ENCODE results near the gene PTCD1.
"Not testable (repeated sequence)": the region's sequence is repeated elsewhere in the genome, so short reads cannot be mapped to it uniquely, and the experiment has no call there.

PTCD1 gene

DNA sequence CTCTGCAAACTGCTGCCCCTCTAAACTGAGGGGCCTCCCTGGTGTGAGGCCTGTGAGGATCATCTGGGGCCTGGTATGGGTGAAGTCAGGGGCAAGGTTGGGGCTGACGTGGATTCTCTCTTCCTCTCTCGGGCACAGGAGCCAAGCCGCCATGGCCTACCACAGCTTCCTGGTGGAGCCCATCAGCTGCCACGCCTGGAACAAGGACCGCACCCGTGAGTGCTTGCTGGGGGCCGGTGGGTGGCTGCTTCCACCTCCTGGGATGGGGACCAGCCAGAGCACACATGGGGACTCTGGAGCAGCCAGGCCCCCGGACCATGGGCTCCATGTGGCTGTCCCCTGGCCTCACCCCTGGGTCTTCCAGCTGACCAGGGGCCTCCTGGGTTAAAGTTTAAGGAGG is 53.0 kb downstream of the PTCD1 start:
- DNase-seq, result no peak

DNA sequence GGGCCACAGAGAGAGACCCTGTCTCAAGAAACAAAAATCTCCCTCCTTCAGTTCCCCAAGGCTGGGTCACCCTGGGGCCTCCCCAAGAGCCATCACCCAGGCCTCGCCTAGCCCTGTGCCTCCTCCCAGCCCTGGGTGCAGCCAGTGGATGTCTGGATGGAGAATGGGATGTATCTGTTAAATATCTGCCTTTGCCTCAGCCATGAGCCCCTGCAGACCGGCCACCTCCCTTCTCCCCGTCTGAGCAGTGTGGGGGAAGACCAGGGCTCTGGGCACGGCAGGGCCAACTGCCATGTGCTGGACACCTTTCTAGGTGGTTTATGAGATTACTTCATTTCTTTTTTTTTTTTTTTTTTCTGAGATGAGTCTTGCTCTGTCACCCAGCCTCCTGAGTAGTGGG is 54.1 kb downstream of the PTCD1 start:
- no peak for DNase-seq

GRCh38 chr7:99383791-99384370 is 54.7 kb downstream of the PTCD1 start:
- DNase-seq, result no peak

GRCh38 chr7:99383203-99383602 is 55.4 kb downstream of the PTCD1 start:
- no peak for DNase-seq

DNA sequence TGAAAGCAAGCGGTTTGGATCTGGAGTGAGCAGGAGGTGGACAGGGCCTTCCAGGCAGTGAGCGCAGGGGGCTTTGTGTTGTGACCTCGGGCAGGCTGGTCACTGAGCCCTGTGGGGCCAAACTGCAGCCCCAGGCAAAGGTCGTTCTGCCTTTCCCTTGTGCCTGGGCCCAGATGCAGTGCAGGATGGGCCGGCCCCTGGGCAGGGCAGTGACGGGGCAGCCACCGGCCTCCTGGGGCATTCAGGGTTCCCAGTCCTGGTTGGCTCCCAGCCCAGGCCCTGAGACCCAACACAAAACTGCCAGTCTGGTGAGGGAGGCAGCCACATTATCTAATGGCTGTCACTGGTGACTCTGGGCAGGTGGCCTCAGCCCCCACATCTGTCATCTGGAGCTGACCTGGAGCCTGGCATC is 56.9 kb downstream of the PTCD1 start:
- no peak for DNase-seq

- peak; percentile 12 for DNase-seq
These were observed 57.6 kb downstream of the PTCD1 start for GRCh38 chr7:99380823-99381663.

DNA sequence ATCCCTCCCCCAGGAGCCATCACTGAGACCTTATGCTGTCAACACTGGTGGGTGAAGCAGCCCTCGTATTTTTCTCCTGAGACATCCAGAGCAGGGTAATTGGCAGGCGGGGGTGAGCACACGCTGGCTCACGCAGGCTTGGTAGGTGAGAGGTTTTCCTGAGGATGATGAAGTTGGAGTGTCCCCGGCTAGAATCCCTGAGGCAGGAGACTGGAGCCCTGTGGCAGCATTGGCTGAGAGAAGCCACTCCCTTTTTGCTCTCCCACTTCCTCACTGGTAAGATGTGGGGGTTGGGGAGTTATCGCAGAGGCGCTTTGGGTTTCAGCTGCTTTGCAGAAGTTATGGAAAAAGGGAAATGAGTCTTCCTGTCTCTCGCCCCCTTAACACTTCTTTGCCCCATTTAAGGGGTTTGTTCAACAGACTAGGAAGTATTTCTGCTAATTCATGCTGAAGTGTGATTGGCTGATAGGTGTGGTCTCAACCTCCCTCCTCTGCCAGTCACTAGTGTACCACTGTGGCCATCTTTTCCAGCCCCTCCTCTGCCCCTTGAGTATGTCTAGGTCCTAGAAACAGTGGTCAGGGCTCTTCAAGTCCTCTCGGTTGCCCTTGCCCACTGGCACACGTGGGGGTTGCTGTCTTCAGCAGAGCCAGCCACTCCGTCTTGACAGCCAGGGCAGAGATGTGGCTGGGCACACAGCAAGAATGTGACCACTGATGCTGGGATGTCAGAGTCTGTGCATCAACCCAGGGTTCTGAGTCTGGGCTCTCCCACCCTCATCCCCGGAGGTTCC is 58.4 kb downstream of the PTCD1 start:
- DNase-seq, result peak; percentile 99

DNA sequence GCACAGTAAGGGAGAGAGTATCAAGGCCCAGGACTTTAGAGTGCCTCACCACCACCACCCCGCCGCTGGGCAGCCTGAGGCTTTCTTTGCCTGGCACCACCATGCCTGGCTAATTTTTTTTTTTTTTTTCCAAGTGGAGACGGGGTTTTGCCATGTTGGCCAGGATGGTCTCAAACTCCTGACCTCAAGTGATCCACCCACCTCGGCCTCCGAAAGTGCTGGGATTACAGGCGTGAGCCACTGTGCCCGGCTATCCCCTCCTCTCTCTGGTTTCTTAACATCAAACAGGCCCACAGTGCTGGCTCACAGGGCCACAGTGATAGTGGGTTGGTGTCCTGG is 58.9 kb downstream of the PTCD1 start:
- DNase-seq, result not testable (repeated sequence)

- peak; percentile 96 for DNase-seq
These were observed 59.5 kb downstream of the PTCD1 start for GRCh38 chr7:99379043-99379577.

- DNase-seq, result peak; percentile 64
These were observed 63.4 kb downstream of the PTCD1 start for GRCh38 chr7:99375070-99375807.

- peak; percentile 54 for DNase-seq
These were observed 64.2 kb downstream of the PTCD1 start, which contains the start of gene ARPC1B for GRCh38 chr7:99374111-99375064. Gene ARPC1B (plus strand): TSS chr7:99374730. CDS start chr7:99385715, 10,985 bp downstream.

GRCh38 chr7:99373091-99374066 is 65.2 kb downstream of the PTCD1 start:
- DNase-seq, result no peak

DNA sequence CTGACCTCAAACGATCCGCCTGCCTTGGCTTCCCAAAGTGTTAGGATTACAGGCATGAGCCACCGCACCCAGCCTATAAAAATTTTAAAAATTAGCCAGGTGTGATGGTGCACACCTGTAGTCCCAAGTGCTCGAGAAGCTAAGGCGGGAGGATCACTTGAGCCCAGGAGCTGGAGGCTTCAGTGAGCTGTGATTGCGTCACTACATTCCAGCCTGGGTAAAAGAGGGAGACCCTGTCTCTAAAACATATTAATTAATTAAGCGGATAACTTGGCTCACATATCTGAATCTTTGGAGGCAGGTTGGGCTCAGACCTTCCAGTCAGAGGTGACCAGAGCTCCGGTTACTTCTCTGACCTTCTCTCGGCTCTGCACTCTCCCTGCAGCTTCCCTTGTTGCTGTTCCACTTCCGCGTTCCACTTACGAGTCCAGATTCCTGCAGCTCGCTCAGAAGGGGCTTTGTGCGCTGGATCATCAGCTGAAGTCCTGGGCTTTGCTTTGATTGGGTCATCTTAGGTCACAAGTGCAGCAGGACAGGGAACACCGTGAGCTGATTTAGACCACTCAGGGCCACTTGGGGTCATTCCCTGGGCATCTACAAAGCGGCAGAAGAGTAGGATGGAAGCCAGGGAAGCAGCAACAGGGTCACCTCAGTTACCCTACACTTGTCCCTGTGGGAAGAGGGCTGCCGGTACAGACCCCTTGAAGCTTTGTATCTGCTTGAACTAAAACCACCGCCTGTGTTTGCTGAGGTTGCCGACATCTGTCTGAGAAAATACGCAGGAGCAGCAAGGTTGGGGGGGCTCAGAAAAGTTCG is 66.1 kb downstream of the PTCD1 start:
- no peak for DNase-seq

GRCh38 chr7:99371376-99371920 is 67.2 kb downstream of the PTCD1 start:
- DNase-seq, result no peak

GRCh38 chr7:99369767-99370391 is 68.7 kb downstream of the PTCD1 start:
- DNase-seq, result peak; percentile 88

GRCh38 chr7:99368750-99369389 is 69.7 kb downstream of the PTCD1 start:
- DNase-seq, result no peak

Measured in GF-D8 (cell line).